Adrenal gland (tissue), 5 donors: ENCODE data around the gene AHRR.

ENCODE experiments used
- CTCF ChIP-seq, 6 experiments: fragments of 450-650 bp in 4 of 6; fragments of 200-600 bp in 2 of 6; sonication (generic) in 1 of 6; IDR thresholded peaks; 1 replicate in 5 of 6; 2 replicates in 1 of 6; pipeline versions ENCODE4 v1.5.1 to v1.8.0; 2016 to 2021; ENCODE audit warnings: antibody characterized with exemption in 6 of 6, mild to moderate bottlenecking in 2 of 6, moderate library complexity in 1 of 6
- POLR2A ChIP-seq, 2 donors: fragments of 450-650 bp; IDR thresholded peaks; one replicate each; pipeline ENCODE4 v1.6.1; 2017; ENCODE audit warnings: antibody characterized with exemption in 2 of 2, mild to moderate bottlenecking in 2 of 2, moderate library complexity in 1 of 2
- donor health status: DM: no; HTN: no; CAD: no.

GRCh38 chr5:434443-435146 lies 113.1 kb downstream of the AHRR start:
- TF ChIP-seq POLR2A (IDR thresholded peaks at IDR 0.05): no peak
- no peak for TF ChIP-seq CTCF (IDR thresholded peaks at IDR 0.05)
